Muscle layer of duodenum (tissue), 2 donors: ENCODE measurements around the gene CYSRT1.
A peak's percentile ranks its signal among the peaks of the same experiment; 100 is the strongest.

Experiments used
- H3K27ac ChIP-seq: one replicate; pipeline ENCODE4 v1.7.0; 2013; ENCODE audit warnings: mild to moderate bottlenecking, low read length
- H3K27me3 ChIP-seq: one replicate; pipeline ENCODE4 v1.7.0; 2013; ENCODE audit warnings: low read depth, mild to moderate bottlenecking, control low read depth, low read length
- H3K36me3 ChIP-seq, 2 donors: one replicate each; pipeline ENCODE4 v1.7.0; 2013; ENCODE audit warnings: low read length in 2 of 2, control low read depth in 1 of 2, mild to moderate bottlenecking in 1 of 2; ENCODE audit not compliant: insufficient read depth in 2 of 2, control insufficient read depth in 1 of 2
- H3K4me1 ChIP-seq, 2 donors: one replicate each; pipeline ENCODE4 v1.7.0; 2013; ENCODE audit warnings: low read length in 2 of 2, mild to moderate bottlenecking in 2 of 2, control low read depth in 1 of 2, moderate library complexity in 1 of 2; ENCODE audit not compliant: insufficient read depth in 2 of 2, control insufficient read depth in 1 of 2
- H3K4me3 ChIP-seq, 2 donors: one replicate each; pipeline ENCODE4 v1.7.0; 2013; ENCODE audit warnings: low read length in 2 of 2, low read depth in 1 of 2, mild to moderate bottlenecking in 1 of 2
- H3K9me3 ChIP-seq, 2 donors: one replicate each; pipeline ENCODE4 v1.7.0; 2013; ENCODE audit warnings: low read length in 2 of 2, control low read depth in 1 of 2, mild to moderate bottlenecking in 1 of 2; ENCODE audit not compliant: control insufficient read depth in 1 of 2
- donor health status: healthy.

Gene CYSRT1

GRCh38 chr9:137184881-137185660 is 39.9 kb upstream of the CYSRT1 start:
- Histone ChIP-seq H3K4me1 (peaks cover 11 to 36% of the 10 kb centered on the region in 2 donors), H3K4me3 (no peak overlapping the region), H3K9me3 (no peaks in the 10 kb centered on the region), H3K36me3 (peaks cover 23 to 87% of the 10 kb centered on the region in 2 donors), H3K27ac (no peak overlapping the region), H3K27me3 (no peaks in the 10 kb centered on the region)

- Histone ChIP-seq H3K36me3 (peaks cover 20 to 86% of the 10 kb centered on the region in 2 donors), H3K27ac (no peak overlapping the region), H3K27me3 (no peaks in the 10 kb centered on the region), H3K9me3 (no peaks in the 10 kb centered on the region), H3K4me3 (no peak overlapping the region), H3K4me1 (peaks cover 11 to 43% of the 10 kb centered on the region in 2 donors)
Observed at GRCh38 chr9:137185921-137186320, 39.1 kb upstream of the CYSRT1 start.

- peak overlapping the region; percentile 86 to 100 for H3K4me3 ChIP-seq
- H3K36me3 ChIP-seq: peaks cover 22 to 85% of the 10 kb centered on the region in 2 donors
- no peaks in the 10 kb centered on the region for H3K27me3 ChIP-seq
- H3K9me3 ChIP-seq: no peaks in the 10 kb centered on the region
- no peak overlapping the region for H3K27ac ChIP-seq
- H3K4me1 ChIP-seq: peaks cover 11 to 43% of the 10 kb centered on the region in 2 donors
Observed at GRCh38 chr9:137186385-137186784, 38.6 kb upstream of the CYSRT1 start.

- peak overlapping the region; percentile 86 to 100 for H3K4me3 ChIP-seq
- H3K4me1 ChIP-seq: peaks cover 11 to 43% of the 10 kb centered on the region in 2 donors
- no peaks in the 10 kb centered on the region for H3K27me3 ChIP-seq
- no peak overlapping the region for H3K27ac ChIP-seq
- peaks cover 22 to 75% of the 10 kb centered on the region in 2 donors for H3K36me3 ChIP-seq
- no peaks in the 10 kb centered on the region for H3K9me3 ChIP-seq
Observed at GRCh38 chr9:137187386-137187785, 37.6 kb upstream of the CYSRT1 start.

GRCh38 chr9:137188086-137188489 is 36.9 kb upstream of the CYSRT1 start:
- H3K9me3 ChIP-seq: no peaks in the 10 kb centered on the region
- H3K4me1 ChIP-seq: peaks cover 11 to 43% of the 10 kb centered on the region in 2 donors
- H3K27ac ChIP-seq: peak overlapping the region; percentile 71
- no peaks in the 10 kb centered on the region for H3K27me3 ChIP-seq
- H3K4me3 ChIP-seq: peak overlapping the region; percentile 86 to 100
- peaks cover 20 to 68% of the 10 kb centered on the region in 2 donors for H3K36me3 ChIP-seq

- H3K36me3 ChIP-seq: peaks cover 14 to 62% of the 10 kb centered on the region in 2 donors
- H3K4me1 ChIP-seq: peaks cover 11 to 43% of the 10 kb centered on the region in 2 donors
- peak within 1 kb of the TSS; percentile 71 for H3K27ac ChIP-seq
- H3K4me3 ChIP-seq: peak within 1 kb of the TSS; percentile 86 to 100
- no peaks in the 10 kb centered on the region for H3K9me3 ChIP-seq
- H3K27me3 ChIP-seq: no peaks in the 10 kb centered on the region
Observed at GRCh38 chr9:137188490-137189296, 36.3 kb upstream of the CYSRT1 start, which contains the start of the genes ANAPC2 and SSNA1. Gene ANAPC2 (minus strand): TSS chr9:137188560. CDS start chr9:137188532, 28 bp downstream. Gene SSNA1 (plus strand): TSS chr9:137188676. CDS start chr9:137188727, 51 bp downstream.

GRCh38 chr9:137189297-137190295 is 35.4 kb upstream of the CYSRT1 start:
- no peaks in the 10 kb centered on the region for H3K27me3 ChIP-seq
- H3K4me3 ChIP-seq: peak overlapping the region; percentile 86 to 100
- no peaks in the 10 kb centered on the region for H3K9me3 ChIP-seq
- peak overlapping the region; percentile 71 for H3K27ac ChIP-seq
- H3K4me1 ChIP-seq: peaks cover 11 to 43% of the 10 kb centered on the region in 2 donors
- H3K36me3 ChIP-seq: peaks cover 9 to 53% of the 10 kb centered on the region in 2 donors

- Histone ChIP-seq H3K4me1 (peaks cover 11 to 43% of the 10 kb centered on the region in 2 donors), H3K27me3 (no peaks in the 10 kb centered on the region), H3K36me3 (peaks cover 9 to 45% of the 10 kb centered on the region in 2 donors), H3K9me3 (no peaks in the 10 kb centered on the region), H3K4me3 (peak overlapping the region; percentile 86 to 100), H3K27ac (no peak overlapping the region)
Observed at GRCh38 chr9:137190315-137190856, 34.6 kb upstream of the CYSRT1 start.

- H3K27ac ChIP-seq: no peak overlapping the region
Observed at GRCh38 chr9:137191245-137191644, 33.7 kb upstream of the CYSRT1 start.

GRCh38 chr9:137191691-137192447 is 33.1 kb upstream of the CYSRT1 start:
- H3K4me1 ChIP-seq: peaks cover 8 to 29% of the 10 kb centered on the region in 2 donors
- H3K4me3 ChIP-seq: no peak overlapping the region
- no peak overlapping the region for H3K27ac ChIP-seq
- H3K9me3 ChIP-seq: no peaks in the 10 kb centered on the region
- peaks cover 9 to 30% of the 10 kb centered on the region in 2 donors for H3K36me3 ChIP-seq
- H3K27me3 ChIP-seq: no peaks in the 10 kb centered on the region

More at GRCh38 chr9:137191245-137191644, 33.7 kb upstream of the CYSRT1 start:
- Histone ChIP-seq H3K36me3 (peaks cover 9 to 37% of the 10 kb centered on the region in 2 donors), H3K4me3 (no peak overlapping the region), H3K27me3 (no peaks in the 10 kb centered on the region), H3K9me3 (no peaks in the 10 kb centered on the region), H3K4me1 (peaks cover 11 to 36% of the 10 kb centered on the region in 2 donors)
